Astrocyte (in vitro differentiated cells and primary cell): ENCODE measurements around the gene LRRC61. TPM values are rescaled to one million over a fixed set of nuclear protein-coding genes. Genes with fewer than 3 reads are reported as not detected.

ENCODE experiments used
- DNase-seq: peaks from one replicate; pipeline ENCODE4 v3.0.0-alpha.2; 2010; ENCODE audit warnings: low read depth
- FAIRE-seq: peaks from 2 replicates; lab custom pipeline; 2011; peaks lifted over from hg19 to GRCh38; lab: Jason Lieb, UNC
- H2AFZ ChIP-seq: 2 replicates; pipeline ENCODE4 v1.6.0; 2012; ENCODE audit warnings: low read depth, low read length, inconsistent platforms
- H3K27ac ChIP-seq: 2 replicates; pipeline ENCODE4 v1.5.1; 2011; ENCODE audit warnings: low read depth, low read length, inconsistent platforms
- H3K27me3 ChIP-seq: 2 replicates; pipeline ENCODE4 v1.6.0; 2011; ENCODE audit warnings: low read length, inconsistent platforms; ENCODE audit not compliant: insufficient read depth
- H3K36me3 ChIP-seq: 2 replicates; pipeline ENCODE4 v1.5.1; 2011; ENCODE audit warnings: low read length, inconsistent platforms; ENCODE audit not compliant: insufficient read depth
- H3K4me1 ChIP-seq: 2 replicates; pipeline ENCODE4 v1.5.1; 2011; ENCODE audit warnings: low read length, inconsistent platforms; ENCODE audit not compliant: insufficient read depth
- H3K4me2 ChIP-seq: 2 replicates; pipeline ENCODE4 v1.6.0; 2012; ENCODE audit warnings: low read length, inconsistent platforms
- H3K4me3 ChIP-seq: 2 replicates; pipeline ENCODE4 v1.5.1; 2011; ENCODE audit warnings: low read depth, mild to moderate bottlenecking, low read length, inconsistent platforms; ENCODE audit not compliant: insufficient read depth
- H3K79me2 ChIP-seq: 2 replicates; pipeline ENCODE4 v1.6.0; 2012; ENCODE audit warnings: mild to moderate bottlenecking, low read length, inconsistent platforms; ENCODE audit not compliant: insufficient read depth
- H3K9ac ChIP-seq: 2 replicates; pipeline ENCODE4 v1.6.0; 2012; ENCODE audit warnings: mild to moderate bottlenecking, low read length, inconsistent platforms
- H3K9me3 ChIP-seq: 2 replicates; pipeline ENCODE4 v1.5.1; 2012; ENCODE audit warnings: low read depth, mild to moderate bottlenecking, low read length, inconsistent platforms; ENCODE audit not compliant: insufficient read depth
- H4K20me1 ChIP-seq: 2 replicates; pipeline ENCODE4 v1.6.0; 2012; ENCODE audit warnings: low read length, inconsistent platforms; ENCODE audit not compliant: insufficient read depth
- H3K27ac Mint-ChIP-seq: one replicate; pipeline ENCODE4 v1.8.0; 2021; ENCODE audit warnings: mild to moderate bottlenecking, mixed read lengths; ENCODE audit not compliant: unreplicated experiment
- H3K27me3 Mint-ChIP-seq: one replicate; pipeline ENCODE4 v1.8.0; 2021; ENCODE audit warnings: low read depth, mixed read lengths; ENCODE audit not compliant: unreplicated experiment
- H3K36me3 Mint-ChIP-seq: one replicate; pipeline ENCODE4 v1.8.0; 2021; ENCODE audit warnings: low read depth, mixed read lengths; ENCODE audit not compliant: unreplicated experiment
- H3K4me1 Mint-ChIP-seq: one replicate; pipeline ENCODE4 v1.8.0; 2021; ENCODE audit warnings: low read depth, mixed read lengths; ENCODE audit not compliant: unreplicated experiment
- H3K4me3 Mint-ChIP-seq: one replicate; pipeline ENCODE4 v1.8.0; 2021; ENCODE audit warnings: mild to moderate bottlenecking, moderate library complexity, mixed read lengths; ENCODE audit not compliant: unreplicated experiment
- H3K9me3 Mint-ChIP-seq: one replicate; pipeline ENCODE4 v1.8.0; 2021; ENCODE audit warnings: mild to moderate bottlenecking, mixed read lengths; ENCODE audit not compliant: unreplicated experiment
- CTCF ChIP-seq: IDR thresholded peaks from 2 replicates; pipeline ENCODE4 v1.5.1; 2011; ENCODE audit warnings: low read depth, mild to moderate bottlenecking, inconsistent platforms, low read length, moderate library complexity; ENCODE audit not compliant: insufficient read depth
- EZH2 ChIP-seq: IDR thresholded peaks from 2 replicates; pipeline ENCODE4 v1.6.1; 2012; ENCODE audit warnings: mild to moderate bottlenecking, low read length, inconsistent platforms; ENCODE audit not compliant: insufficient read depth
- total RNA-seq: library from RNA; stranded (reverse); gene quantifications from 2 replicates; pipeline ENCODE4 v1.2.1, GENCODE V29; 2021

LRRC61 gene
- total RNA-seq, 1 donor from 2014 or later: 0.45 TPM

GRCh38 chr7:150323682-150324372 is 672 bp downstream of the LRRC61 start:
- H3K27me3 Mint-ChIP-seq: peaks cover 2% of the 10 kb centered on the region
- Histone ChIP-seq H3K4me1 (peaks cover 15% of the 10 kb centered on the region), H3K9me3 (peaks cover under 1% of the 10 kb centered on the region), H3K4me3 (peak overlapping the region; percentile 45), H3K27me3 (no peaks in the 10 kb centered on the region), H2AFZ (peak overlapping the region; percentile 74), H3K4me2 (peak overlapping the region; percentile 86), H3K27ac (no peak overlapping the region), H3K79me2 (no peaks in the 10 kb centered on the region), H3K9ac (peak overlapping the region; percentile 50), H4K20me1 (no peaks in the 10 kb centered on the region), H3K36me3 (no peaks in the 10 kb centered on the region)
- TF ChIP-seq EZH2 (no peak), CTCF (no peak)
- H3K27ac Mint-ChIP-seq: no peak overlapping the region
- H3K9me3 Mint-ChIP-seq: peaks cover 3% of the 10 kb centered on the region
- H3K36me3 Mint-ChIP-seq: peaks cover 4% of the 10 kb centered on the region
- H3K4me1 Mint-ChIP-seq: peaks cover 21% of the 10 kb centered on the region
- DNase-seq (no peak), FAIRE-seq (no peak)
- H3K4me3 Mint-ChIP-seq: no peak overlapping the region

DNA sequence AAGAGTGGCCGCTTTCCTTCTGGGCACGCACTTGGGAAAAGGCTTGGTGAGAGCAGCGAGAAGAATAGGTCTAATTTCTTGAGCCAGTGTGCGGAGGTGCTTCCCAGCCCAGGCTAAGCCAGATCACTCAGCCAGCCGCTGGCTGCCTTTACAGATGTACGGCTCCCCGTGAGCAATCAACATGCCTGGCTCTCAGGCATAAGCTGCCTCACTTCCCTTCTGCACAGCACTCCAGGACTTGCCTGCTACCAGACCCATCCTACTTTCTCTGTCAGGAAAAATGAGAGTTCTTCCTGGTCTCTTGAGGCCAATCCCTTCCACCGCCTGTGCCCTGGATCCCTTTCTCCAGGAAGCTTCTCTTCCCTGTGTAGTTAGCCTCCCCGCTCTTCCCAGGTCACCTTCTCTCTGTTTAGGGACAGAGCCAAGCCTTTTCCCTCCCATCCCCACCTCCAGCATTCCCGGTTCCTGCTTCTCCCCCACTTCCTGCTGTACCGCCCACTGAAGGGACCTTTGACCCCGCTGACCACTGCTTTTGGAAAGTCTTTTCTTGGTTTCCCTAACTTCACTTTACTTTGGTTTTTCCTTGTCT is 1.3 kb downstream of the LRRC61 start:
- H3K4me1 ChIP-seq: peaks cover 15% of the 10 kb centered on the region
- H2AFZ ChIP-seq: peak overlapping the region; percentile 74
- H3K36me3 ChIP-seq: no peaks in the 10 kb centered on the region
- H3K79me2 ChIP-seq: no peaks in the 10 kb centered on the region
- FAIRE-seq: no peak
- Mint-ChIP-seq H3K4me1 (peaks cover 24% of the 10 kb centered on the region), H3K9me3 (peaks cover 3% of the 10 kb centered on the region), H3K4me3 (no peak overlapping the region), H3K27me3 (peaks cover 2% of the 10 kb centered on the region), H3K36me3 (peaks cover 4% of the 10 kb centered on the region), H3K27ac (peak overlapping the region; percentile 1)
- TF ChIP-seq CTCF: no peak
- H3K4me2 ChIP-seq: peak overlapping the region; percentile 86
- H3K27ac ChIP-seq: no peak overlapping the region
- H4K20me1 ChIP-seq: no peaks in the 10 kb centered on the region
- no peaks in the 10 kb centered on the region for H3K27me3 ChIP-seq
- peak; percentile 54 for DNase-seq
- H3K9ac ChIP-seq: no peak overlapping the region
- no peak overlapping the region for H3K4me3 ChIP-seq
- H3K9me3 ChIP-seq: no peaks in the 10 kb centered on the region

- no peak overlapping the region for H3K9ac ChIP-seq
- FAIRE-seq (no peak), DNase-seq (peak; percentile 73)
- Mint-ChIP-seq H3K36me3 (peaks cover 4% of the 10 kb centered on the region), H3K9me3 (peaks cover 3% of the 10 kb centered on the region), H3K27me3 (peaks cover 2% of the 10 kb centered on the region), H3K4me1 (peaks cover 24% of the 10 kb centered on the region), H3K27ac (peak overlapping the region; percentile 72), H3K4me3 (no peak overlapping the region)
- H3K36me3 ChIP-seq: no peaks in the 10 kb centered on the region
- H3K27me3 ChIP-seq: no peaks in the 10 kb centered on the region
- H2AFZ ChIP-seq: no peak overlapping the region
- H3K4me2 ChIP-seq: no peak overlapping the region
- no peaks in the 10 kb centered on the region for H3K79me2 ChIP-seq
- H3K27ac ChIP-seq: no peak overlapping the region
- no peaks in the 10 kb centered on the region for H4K20me1 ChIP-seq
- TF ChIP-seq CTCF (no peak), EZH2 (no peak)
- no peak overlapping the region for H3K4me3 ChIP-seq
- H3K4me1 ChIP-seq: peaks cover 15% of the 10 kb centered on the region
- no peaks in the 10 kb centered on the region for H3K9me3 ChIP-seq
Observed at GRCh38 chr7:150325110-150325611, 2.0 kb downstream of the LRRC61 start.
